B cell (primary cell): ENCODE data around the gene ARL14. TPM values are rescaled to one million over a fixed set of nuclear protein-coding genes. Genes with fewer than 3 reads are reported as not detected.

Source experiments
- ATAC-seq: fragments of 200-7000 bp; cut with Tn5 transposase; one replicate; pipeline ENCODE4 v1.10.0; 2021; ENCODE audit warnings: low read depth, mild to moderate bottlenecking, moderate number of reproducible peaks, moderate library complexity
- CTCF ChIA-PET: fragments of 350-600 bp; sonication (Branson Sonifier 250); formaldehyde crosslinking; loops from one replicate; lab custom pipeline; 2021; ENCODE audit warnings: antibody characterized with exemption, inconsistent platforms; lab: Charles Lee
- POLR2A ChIA-PET: fragments of 350-600 bp; sonication (Branson Sonifier 250); formaldehyde crosslinking; loops from one replicate; lab custom pipeline; 2021; ENCODE audit warnings: antibody characterized with exemption; lab: Charles Lee
- DNase-seq: peaks from one replicate; pipeline ENCODE4 v3.0.0; 2013
- H2AFZ ChIP-seq: 2 replicates; pipeline ENCODE4 v1.6.1; 2012; ENCODE audit warnings: mild to moderate bottlenecking, low read depth, low read length; ENCODE audit not compliant: insufficient read depth, poor library complexity, severe bottlenecking
- H3K27ac ChIP-seq, 2 donors: 1 replicate in 1 of 2; 2 replicates in 1 of 2; pipeline ENCODE4 v1.5.1; 2012 to 2013; ENCODE audit warnings: low read length in 2 of 2, mild to moderate bottlenecking in 2 of 2, moderate library complexity in 1 of 2
- H3K27me3 ChIP-seq, 4 experiments: fragments of 200-600 bp in 1 of 4; sonication (generic) in 1 of 4; replicated peaks in 1 of 4; 1 replicate in 2 of 4; 2 replicates in 2 of 4; pipeline versions ENCODE4 v1.6.1 to v1.7.0; 2013 to 2016; ENCODE audit warnings: low read length in 3 of 4, mild to moderate bottlenecking in 2 of 4, mixed read lengths in 1 of 4, moderate library complexity in 1 of 4; ENCODE audit not compliant: insufficient read depth in 4 of 4, control insufficient read depth in 3 of 4; ENCODE audit errors: control extremely low read depth in 1 of 4
- H3K36me3 ChIP-seq, 2 experiments: replicated peaks in 1 of 2; 1 replicate in 1 of 2; 2 replicates in 1 of 2; pipeline versions ENCODE4 v1.6.1 to v1.7.1; 2013; ENCODE audit warnings: low read length in 1 of 2; ENCODE audit not compliant: insufficient read depth in 2 of 2, control insufficient read depth in 1 of 2; ENCODE audit errors: control extremely low read depth in 1 of 2, extremely low read depth in 1 of 2
- H3K4me1 ChIP-seq, 2 donors: fragments of 200-600 bp in 1 of 2; sonication (generic) in 1 of 2; 1 replicate in 1 of 2; 2 replicates in 1 of 2; pipeline versions ENCODE4 v1.5.1 to v1.6.1; 2013 to 2017; ENCODE audit warnings: low read length in 2 of 2; ENCODE audit not compliant: control insufficient read depth in 2 of 2, insufficient read depth in 2 of 2
- H3K4me2 ChIP-seq: replicated peaks from 2 replicates; pipeline ENCODE3; 2012; ENCODE audit warnings: mild to moderate bottlenecking, low read depth, low read length; ENCODE audit not compliant: poor library complexity, severe bottlenecking
- H3K4me3 ChIP-seq, 5 experiments: fragments of 200-600 bp in 1 of 5; sonication (generic) in 1 of 5; 1 replicate in 3 of 5; 2 replicates in 2 of 5; pipeline versions ENCODE4 v1.5.1 to v1.7.0; 2011 to 2016; ENCODE audit warnings: low read length in 4 of 5, mild to moderate bottlenecking in 4 of 5, low read depth in 2 of 5, control low read depth in 1 of 5, moderate library complexity in 1 of 5; ENCODE audit not compliant: insufficient read depth in 1 of 5; ENCODE audit errors: control extremely low read depth in 1 of 5, extremely low read depth in 1 of 5
- H3K79me2 ChIP-seq: fragments of 200-600 bp; sonication (generic); one replicate; pipeline ENCODE4 v1.6.0; 2016; ENCODE audit warnings: low read length; ENCODE audit not compliant: control insufficient read depth, insufficient read depth
- H3K9ac ChIP-seq: fragments of 200-600 bp; sonication (generic); 2 replicates; pipeline ENCODE4 v1.6.1; 2017; ENCODE audit warnings: mild to moderate bottlenecking, low read length, moderate library complexity
- H3K9me3 ChIP-seq, 3 donors: one replicate each; pipeline versions ENCODE4 v1.6.1 to v1.7.1; 2013; ENCODE audit warnings: low read length in 2 of 3; ENCODE audit not compliant: control insufficient read depth in 2 of 3, insufficient read depth in 1 of 3; ENCODE audit errors: control extremely low read depth in 1 of 3
- H4K20me1 ChIP-seq: 2 replicates; pipeline ENCODE4 v1.6.0; 2012; ENCODE audit warnings: mild to moderate bottlenecking, low read length; ENCODE audit not compliant: insufficient read depth, control insufficient read depth, poor library complexity, severe bottlenecking
- H3K27ac Mint-ChIP-seq: one replicate; pipeline ENCODE4 v1.8.0; 2021; ENCODE audit warnings: mixed read lengths
- H3K27me3 Mint-ChIP-seq: one replicate; pipeline ENCODE4 v1.8.0; 2021; ENCODE audit warnings: mixed read lengths
- H3K4me1 Mint-ChIP-seq: one replicate; pipeline ENCODE4 v1.8.0; 2021; ENCODE audit warnings: mixed read lengths
- H3K4me3 Mint-ChIP-seq: one replicate; pipeline ENCODE4 v1.8.0; 2021; ENCODE audit warnings: mixed read lengths
- H3K9me3 Mint-ChIP-seq: one replicate; pipeline ENCODE4 v1.8.0; 2022; ENCODE audit warnings: mixed read lengths; ENCODE audit not compliant: insufficient read depth
- CTCF ChIP-seq: fragments of 200-600 bp; IDR thresholded peaks from one replicate; pipeline ENCODE4 v1.8.0; 2022; ENCODE audit warnings: antibody characterized with exemption, mild to moderate bottlenecking
- EZH2 ChIP-seq: IDR thresholded peaks from 2 replicates; pipeline ENCODE4 v1.6.1; 2012; ENCODE audit warnings: borderline replicate concordance, low read depth, mild to moderate bottlenecking, moderate library complexity, low read length; ENCODE audit not compliant: insufficient read depth, poor library complexity, severe bottlenecking
- WGBS: methylation state at CpG from one replicate; pipeline ENCODE4 v1.1.5; 2013; ENCODE audit warnings: missing lambda C conversion rate; ENCODE audit not compliant: insufficient coverage; 5-methylcytosine and 5-hydroxymethylcytosine counted together
- intact Hi-C: fragments of 100-400 bp; cut with micrococcal nuclease; formaldehyde crosslinking; loops from one replicate; pipeline ENCODE4 v1.10.0; 2022
- polyA minus RNA-seq: library from RNA; depleted of rRNA, polyadenylated mRNA; stranded (reverse); fragments of >200 nt; gene quantifications from 2 replicates; pipeline ENCODE4 v1.2.3, GENCODE V29; 2012
- polyA plus RNA-seq: library from polyadenylated mRNA; depleted of rRNA; stranded (reverse); fragments of >200 nt; gene quantifications from 2 replicates; pipeline ENCODE4 v1.2.3, GENCODE V29; 2012
- total RNA-seq, 2 donors: library from RNA; stranded (reverse); fragments of 120-200 nt in 1 of 2; gene quantifications; 1 replicate in 1 of 2; 2 replicates in 1 of 2; pipeline versions ENCODE4 v1.2.3 to v1.2.4, GENCODE V29; 2013 to 2022

Gene ARL14
- 0.32 and 0.89 TPM in 2 replicates for total RNA-seq
- total RNA-seq (2013): 0.98 TPM
- polyA plus RNA-seq: 0.10 and 0.43 TPM in 2 replicates
- polyA minus RNA-seq: not detected in 2 replicates

DNA sequence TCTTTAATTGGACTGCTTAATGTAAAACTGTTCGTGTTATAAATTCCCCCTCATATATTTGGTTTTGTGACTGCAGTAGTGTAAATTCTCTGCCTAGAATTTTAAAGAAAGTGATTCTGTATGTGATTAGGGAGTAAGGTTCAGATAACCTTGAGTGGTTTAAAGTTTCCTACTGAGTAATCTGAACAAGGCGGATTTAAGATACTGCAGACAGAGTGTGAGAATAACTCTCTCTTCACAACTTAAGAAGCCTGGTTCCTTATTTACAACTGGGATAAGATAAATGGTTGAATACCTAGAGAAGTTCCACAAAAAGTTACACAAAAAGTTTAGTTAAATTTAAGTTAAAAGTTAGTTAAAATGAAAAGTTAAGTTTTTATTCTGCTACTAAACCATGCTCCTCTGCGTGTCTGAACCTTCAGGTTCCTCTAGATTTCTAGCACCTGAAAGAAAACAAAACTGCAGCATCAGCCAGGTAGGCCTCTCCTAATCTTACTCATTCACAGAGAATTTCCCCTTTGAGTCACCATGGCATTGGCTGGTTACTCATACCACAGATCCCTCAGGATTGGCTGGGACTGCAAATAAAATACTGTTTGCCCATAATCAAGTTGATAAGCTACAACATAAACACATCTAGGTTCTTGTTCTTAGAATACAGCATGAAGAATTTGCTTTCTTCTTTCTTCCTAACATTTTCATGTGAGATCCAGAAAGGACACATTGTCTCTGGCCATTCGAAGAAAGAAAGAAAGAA is at the start of gene ARL14:
Gene ARL14 (plus strand): TSS at position 614 of the 757 bp plus-strand sequence. CDS start 187 bp downstream, outside the sequence.
- H3K27ac ChIP-seq: no peak within 1 kb of the TSS
- H2AFZ ChIP-seq: no peak within 1 kb of the TSS
- H3K4me1 Mint-ChIP-seq: no peaks in the 10 kb centered on the region
- ChIA-PET CTCF (no interaction called here), POLR2A (no interaction called here)
- H3K9me3 ChIP-seq: no peaks in the 10 kb centered on the region
- H3K36me3 ChIP-seq: no peaks in the 10 kb centered on the region
- no peak within 1 kb of the TSS for H3K4me3 ChIP-seq
- no peak for ATAC-seq
- H3K79me2 ChIP-seq: no peaks in the 10 kb centered on the region
- WGBS: 83% methylated on average over 2 of the region's 4 CpGs
- H3K9ac ChIP-seq: no peak within 1 kb of the TSS
- H4K20me1 ChIP-seq: no peaks in the 10 kb centered on the region
- no peaks in the 10 kb centered on the region for H3K9me3 Mint-ChIP-seq
- no peak for TF ChIP-seq EZH2
- no peak for DNase-seq
- intact Hi-C loops: no loop called here
- H3K27ac Mint-ChIP-seq: no peak within 1 kb of the TSS
- H3K27me3 Mint-ChIP-seq: peaks cover 7% of the 10 kb centered on the region
- peaks cover 0 to 3% (median 0%) of the 10 kb centered on the region in 4 experiments for H3K27me3 ChIP-seq
- H3K4me1 ChIP-seq: no peaks in the 10 kb centered on the region
- no peak within 1 kb of the TSS for H3K4me2 ChIP-seq
- H3K4me3 Mint-ChIP-seq: no peak within 1 kb of the TSS

- Histone ChIP-seq H3K79me2 (no peaks in the 10 kb centered on the region), H2AFZ (no peak overlapping the region), H3K36me3 (no peaks in the 10 kb centered on the region), H3K27ac (no peak overlapping the region), H3K9ac (no peak overlapping the region), H3K4me1 (no peaks in the 10 kb centered on the region), H3K27me3 (peaks cover 0 to 3% (median 0%) of the 10 kb centered on the region in 4 experiments), H3K9me3 (no peaks in the 10 kb centered on the region), H3K4me3 (no peak overlapping the region), H3K4me2 (no peak overlapping the region), H4K20me1 (no peaks in the 10 kb centered on the region)
- WGBS: no CpG with 5 or more reads among the region's 2 CpGs
- no peak for DNase-seq
- Mint-ChIP-seq H3K27me3 (peaks cover 21% of the 10 kb centered on the region), H3K4me1 (no peaks in the 10 kb centered on the region), H3K27ac (no peak overlapping the region), H3K4me3 (no peak overlapping the region), H3K9me3 (no peaks in the 10 kb centered on the region)
- no peak for TF ChIP-seq EZH2
- TF ChIP-seq CTCF: no peak
- intact Hi-C loops: no loop called here
- CTCF ChIA-PET: no interaction called here
- POLR2A ChIA-PET: no interaction called here
- no peak for ATAC-seq
Measured at GRCh38 chr3:160629491-160629890, 47.5 kb upstream of the ARL14 start.
